HEK293 (cell line): ENCODE measurements around the gene TIMM50.

Experiments used
- CTCF ChIP-seq: fragments of 450-650 bp; formaldehyde crosslinking; IDR thresholded peaks from 2 replicates; pipeline ENCODE4 v1.5.1; 2016; ENCODE audit warnings: missing biosample characterization, missing genetic modification characterization
- SETDB1 ChIP-seq: IDR thresholded peaks from one replicate; pipeline ENCODE4 v1.6.1; 2017; ENCODE audit warnings: mild to moderate bottlenecking, low read length, moderate library complexity, mixed read lengths; ENCODE audit not compliant: insufficient read length
- ZBTB21 ChIP-seq: fragments of 450-650 bp; formaldehyde crosslinking; IDR thresholded peaks from 2 replicates; pipeline ENCODE4 v1.5.1; 2017; ENCODE audit warnings: missing biosample characterization, missing genetic modification characterization
- ZBTB8A ChIP-seq: fragments of 450-650 bp; formaldehyde crosslinking; IDR thresholded peaks from 2 replicates; pipeline ENCODE4 v1.5.1; 2016; ENCODE audit warnings: missing biosample characterization, missing genetic modification characterization
- ZNF146 ChIP-seq: fragments of 450-650 bp; formaldehyde crosslinking; IDR thresholded peaks from 2 replicates; pipeline ENCODE4 v1.5.1; 2016; ENCODE audit warnings: missing biosample characterization, missing genetic modification characterization
- ZNF501 ChIP-seq: fragments of 450-650 bp; formaldehyde crosslinking; IDR thresholded peaks from 2 replicates; pipeline ENCODE4 v1.5.1; 2016; ENCODE audit warnings: missing biosample characterization, missing genetic modification characterization
- ZNF561 ChIP-seq: fragments of 450-650 bp; IDR thresholded peaks from 2 replicates; pipeline ENCODE4 v1.5.1; 2018; ENCODE audit warnings: missing biosample characterization, missing genetic modification characterization, borderline replicate concordance
- ZNF621 ChIP-seq: fragments of 450-650 bp; formaldehyde crosslinking; IDR thresholded peaks from 2 replicates; pipeline ENCODE4 v1.5.1; 2017; ENCODE audit warnings: missing biosample characterization, missing genetic modification characterization
- TF ChIP-seq, protein P1 (sequence below): fragments of 450-650 bp; formaldehyde crosslinking; IDR thresholded peaks from 2 replicates; pipeline ENCODE4 v1.5.1; 2016; ENCODE audit warnings: missing biosample characterization, missing genetic modification characterization, borderline replicate concordance
- TF ChIP-seq, protein P2 (sequence below): fragments of 450-650 bp; formaldehyde crosslinking; IDR thresholded peaks from 2 replicates; pipeline ENCODE4 v1.5.1; 2017; ENCODE audit warnings: missing biosample characterization, missing genetic modification characterization

- TF ChIP-seq ZNF621 (no peak), SETDB1 (no peak), ZBTB8A (tag by site-specific recombination) (peak; percentile 23; the same call in 1 of the 2 replicates), ZNF561 (tag by site-specific recombination) (no peak), CTCF (tag by site-specific recombination) (no peak), ZNF501 (tag by site-specific recombination) (0 out of 2 replicates have a peak, but pooled peaks have one; percentile 8), ZBTB21 (tag by site-specific recombination) (no peak), ZNF146 (tag by site-specific recombination) (no peak)
- TF ChIP-seq, protein P1, sequence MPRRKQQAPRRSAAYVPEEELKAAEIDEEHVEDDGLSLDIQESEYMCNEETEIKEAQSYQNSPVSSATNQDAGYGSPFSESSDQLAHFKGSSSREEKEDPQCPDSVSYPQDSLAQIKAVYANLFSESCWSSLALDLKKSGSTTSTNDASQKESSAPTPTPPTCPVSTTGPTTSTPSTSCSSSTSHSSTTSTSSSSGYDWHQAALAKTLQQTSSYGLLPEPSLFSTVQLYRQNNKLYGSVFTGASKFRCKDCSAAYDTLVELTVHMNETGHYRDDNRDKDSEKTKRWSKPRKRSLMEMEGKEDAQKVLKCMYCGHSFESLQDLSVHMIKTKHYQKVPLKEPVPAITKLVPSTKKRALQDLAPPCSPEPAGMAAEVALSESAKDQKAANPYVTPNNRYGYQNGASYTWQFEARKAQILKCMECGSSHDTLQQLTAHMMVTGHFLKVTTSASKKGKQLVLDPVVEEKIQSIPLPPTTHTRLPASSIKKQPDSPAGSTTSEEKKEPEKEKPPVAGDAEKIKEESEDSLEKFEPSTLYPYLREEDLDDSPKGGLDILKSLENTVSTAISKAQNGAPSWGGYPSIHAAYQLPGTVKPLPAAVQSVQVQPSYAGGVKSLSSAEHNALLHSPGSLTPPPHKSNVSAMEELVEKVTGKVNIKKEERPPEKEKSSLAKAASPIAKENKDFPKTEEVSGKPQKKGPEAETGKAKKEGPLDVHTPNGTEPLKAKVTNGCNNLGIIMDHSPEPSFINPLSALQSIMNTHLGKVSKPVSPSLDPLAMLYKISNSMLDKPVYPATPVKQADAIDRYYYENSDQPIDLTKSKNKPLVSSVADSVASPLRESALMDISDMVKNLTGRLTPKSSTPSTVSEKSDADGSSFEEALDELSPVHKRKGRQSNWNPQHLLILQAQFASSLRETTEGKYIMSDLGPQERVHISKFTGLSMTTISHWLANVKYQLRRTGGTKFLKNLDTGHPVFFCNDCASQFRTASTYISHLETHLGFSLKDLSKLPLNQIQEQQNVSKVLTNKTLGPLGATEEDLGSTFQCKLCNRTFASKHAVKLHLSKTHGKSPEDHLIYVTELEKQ (tag by site-specific recombination): no peak
- TF ChIP-seq, protein P2, sequence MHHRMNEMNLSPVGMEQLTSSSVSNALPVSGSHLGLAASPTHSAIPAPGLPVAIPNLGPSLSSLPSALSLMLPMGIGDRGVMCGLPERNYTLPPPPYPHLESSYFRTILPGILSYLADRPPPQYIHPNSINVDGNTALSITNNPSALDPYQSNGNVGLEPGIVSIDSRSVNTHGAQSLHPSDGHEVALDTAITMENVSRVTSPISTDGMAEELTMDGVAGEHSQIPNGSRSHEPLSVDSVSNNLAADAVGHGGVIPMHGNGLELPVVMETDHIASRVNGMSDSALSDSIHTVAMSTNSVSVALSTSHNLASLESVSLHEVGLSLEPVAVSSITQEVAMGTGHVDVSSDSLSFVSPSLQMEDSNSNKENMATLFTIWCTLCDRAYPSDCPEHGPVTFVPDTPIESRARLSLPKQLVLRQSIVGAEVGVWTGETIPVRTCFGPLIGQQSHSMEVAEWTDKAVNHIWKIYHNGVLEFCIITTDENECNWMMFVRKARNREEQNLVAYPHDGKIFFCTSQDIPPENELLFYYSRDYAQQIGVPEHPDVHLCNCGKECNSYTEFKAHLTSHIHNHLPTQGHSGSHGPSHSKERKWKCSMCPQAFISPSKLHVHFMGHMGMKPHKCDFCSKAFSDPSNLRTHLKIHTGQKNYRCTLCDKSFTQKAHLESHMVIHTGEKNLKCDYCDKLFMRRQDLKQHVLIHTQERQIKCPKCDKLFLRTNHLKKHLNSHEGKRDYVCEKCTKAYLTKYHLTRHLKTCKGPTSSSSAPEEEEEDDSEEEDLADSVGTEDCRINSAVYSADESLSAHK (tag by site-specific recombination): no peak
These were observed 27.2 kb downstream of the TIMM50 start for GRCh38 chr19:39507715-39508364.
